Calu3 (cell line): ENCODE data around the gene CDRT4. TPM values are rescaled to one million over a fixed set of nuclear protein-coding genes. Genes with fewer than 3 reads are reported as not detected.

Experiments
- BruUV-seq: library from RNA; stranded (reverse); fragments of 400-500 nt; replicated peaks from 2 replicates; lab custom pipeline; 2021; lab: Mats Ljungman, UMichigan
- CTCF ChIA-PET: fragments of 300-600 bp; sonication (Branson Sonifier 250); formaldehyde crosslinking; loops from one replicate; lab custom pipeline; 2022; ENCODE audit warnings: antibody characterized with exemption; lab: Charles Lee
- DNase-seq: peaks from one replicate; pipeline ENCODE4 v3.0.0; 2022
- H3K27ac Mint-ChIP-seq: one replicate; pipeline ENCODE4 v1.8.0; 2022; ENCODE audit warnings: mixed read lengths; ENCODE audit not compliant: unreplicated experiment
- H3K27me3 Mint-ChIP-seq: one replicate; pipeline ENCODE4 v1.8.0; 2022; ENCODE audit warnings: mixed read lengths; ENCODE audit not compliant: unreplicated experiment
- H3K36me3 Mint-ChIP-seq: one replicate; pipeline ENCODE4 v1.8.0; 2022; ENCODE audit warnings: mild to moderate bottlenecking, moderate library complexity, mixed read lengths; ENCODE audit not compliant: insufficient read depth, unreplicated experiment
- H3K4me1 Mint-ChIP-seq: one replicate; pipeline ENCODE4 v1.8.0; 2022; ENCODE audit warnings: mild to moderate bottlenecking, low read depth, mixed read lengths; ENCODE audit not compliant: unreplicated experiment
- H3K4me3 Mint-ChIP-seq: one replicate; pipeline ENCODE4 v1.8.0; 2022; ENCODE audit warnings: mild to moderate bottlenecking, low read depth, moderate library complexity, mixed read lengths; ENCODE audit not compliant: unreplicated experiment
- H3K9me3 Mint-ChIP-seq: one replicate; pipeline ENCODE4 v1.8.0; 2022; ENCODE audit warnings: low read depth, mixed read lengths; ENCODE audit not compliant: unreplicated experiment
- CTCF ChIP-seq: fragments of 200-600 bp; IDR thresholded peaks from one replicate; pipeline ENCODE4 v1.8.0; 2022; ENCODE audit warnings: antibody characterized with exemption; ENCODE audit not compliant: unreplicated experiment
- intact Hi-C: fragments of 100-400 bp; cut with micrococcal nuclease; formaldehyde crosslinking; loops from one replicate; pipeline ENCODE4 v1.10.0; 2022; ENCODE audit not compliant: unreplicated experiment
- total RNA-seq: library from RNA; stranded (reverse); gene quantifications from 2 replicates; pipeline ENCODE4 v1.2.3, GENCODE V29; 2022

CDRT4 gene
- total RNA-seq, 1 experiment from 2014 or later: 2.8 TPM

GRCh38 chr17:15479703-15480102, 12.3 kb upstream of the CDRT4 start:
- no peaks in the 10 kb centered on the region for H3K4me1 Mint-ChIP-seq
- no peaks in the 10 kb centered on the region for H3K9me3 Mint-ChIP-seq
- TF ChIP-seq CTCF: no peak
- no TSS peak for BruUV-seq
- CTCF ChIA-PET: no interaction called here
- no peak for DNase-seq
- H3K36me3 Mint-ChIP-seq: no peaks in the 10 kb centered on the region
- intact Hi-C loops: no loop called here
- H3K4me3 Mint-ChIP-seq: no peak overlapping the region
- H3K27me3 Mint-ChIP-seq: no peaks in the 10 kb centered on the region
- no peak overlapping the region for H3K27ac Mint-ChIP-seq

GRCh38 chr17:15478845-15479244, 11.4 kb upstream of the CDRT4 start:
- CTCF ChIA-PET: no interaction called here
- no peak overlapping the region for H3K27ac Mint-ChIP-seq

DNA sequence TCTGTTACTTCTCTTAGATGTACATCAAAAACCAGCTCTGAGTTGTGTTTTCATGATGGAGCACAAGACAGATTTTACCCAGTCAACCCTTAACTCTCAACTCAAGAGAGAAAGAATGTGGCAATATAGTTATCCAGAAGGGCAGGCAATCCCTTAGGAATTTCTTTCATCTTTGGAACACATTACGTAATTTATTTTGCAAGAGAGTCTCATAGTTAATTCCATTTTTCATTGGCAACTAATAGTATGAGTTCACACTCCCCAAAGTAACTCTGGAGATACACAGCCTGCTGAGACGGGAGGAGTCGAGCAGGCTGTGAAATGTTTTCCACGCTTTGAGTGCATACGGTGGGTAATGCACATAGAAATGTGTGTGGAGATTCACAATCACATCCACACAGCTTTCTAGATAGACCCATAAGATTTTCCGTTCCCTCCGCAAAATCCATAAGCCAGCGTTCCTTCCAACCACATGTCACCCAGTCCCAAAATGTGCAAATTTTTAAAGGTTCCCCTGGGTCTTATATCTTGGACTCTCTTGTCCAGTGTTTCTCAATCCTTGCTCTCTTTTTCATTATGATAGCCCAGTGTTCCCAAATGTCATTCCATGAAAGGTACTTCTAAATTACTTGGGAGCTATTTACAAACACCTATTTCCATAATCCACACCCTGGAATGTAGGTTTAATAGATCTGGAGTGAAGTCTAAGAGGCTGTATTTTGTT, 8.4 kb upstream of the CDRT4 start:
- CTCF ChIA-PET: no interaction called here
- Mint-ChIP-seq H3K9me3 (no peaks in the 10 kb centered on the region), H3K4me3 (no peak overlapping the region), H3K27ac (no peak overlapping the region), H3K36me3 (no peaks in the 10 kb centered on the region), H3K4me1 (no peaks in the 10 kb centered on the region), H3K27me3 (no peaks in the 10 kb centered on the region)
- DNase-seq: no peak
- TF ChIP-seq CTCF: no peak
- intact Hi-C loops: no loop called here
- BruUV-seq: no TSS peak

More at GRCh38 chr17:15478845-15479244, 11.4 kb upstream of the CDRT4 start:
- Mint-ChIP-seq H3K9me3 (no peaks in the 10 kb centered on the region), H3K27me3 (no peaks in the 10 kb centered on the region), H3K4me1 (no peaks in the 10 kb centered on the region), H3K36me3 (no peaks in the 10 kb centered on the region), H3K4me3 (no peak overlapping the region)
- intact Hi-C loops: no loop called here
- no TSS peak for BruUV-seq
- DNase-seq: no peak
- no peak for TF ChIP-seq CTCF

- Mint-ChIP-seq H3K27ac (no peak overlapping the region), H3K4me1 (no peaks in the 10 kb centered on the region), H3K4me3 (no peak overlapping the region), H3K9me3 (no peaks in the 10 kb centered on the region), H3K36me3 (no peaks in the 10 kb centered on the region), H3K27me3 (no peaks in the 10 kb centered on the region)
- TF ChIP-seq CTCF: no peak
- BruUV-seq: no TSS peak
- DNase-seq: no peak
- intact Hi-C loops: no loop called here
- CTCF ChIA-PET: no interaction called here
Measured at GRCh38 chr17:15472891-15473290, 5.5 kb upstream of the CDRT4 start.
